Prostate gland (tissue), 2 donors: Measurements from ENCODE around the gene RGCC.

Experiments used
- CTCF ChIP-seq, 4 experiments: fragments of 200-600 bp in 2 of 4; fragments of 450-650 bp in 2 of 4; sonication (generic) in 2 of 4; IDR thresholded peaks; 1 replicate in 3 of 4; 2 replicates in 1 of 4; pipeline ENCODE4 v1.5.1; 2016 to 2019; ENCODE audit warnings: antibody characterized with exemption in 4 of 4, mild to moderate bottlenecking in 2 of 4, moderate library complexity in 2 of 4
- POLR2A ChIP-seq: fragments of 450-650 bp; IDR thresholded peaks from one replicate; pipeline ENCODE4 v1.6.1; 2016; ENCODE audit warnings: antibody characterized with exemption, mild to moderate bottlenecking
- POLR2AphosphoS5 ChIP-seq: sonication (generic); formaldehyde crosslinking; IDR thresholded peaks from one replicate; pipeline ENCODE4 v1.6.1; 2017; ENCODE audit warnings: antibody characterized with exemption

GRCh38 chr13:41427666-41428065 lies 29.7 kb upstream of the RGCC start:
- TF ChIP-seq CTCF (IDR thresholded peaks at IDR 0.05) (no peak), POLR2A (no peak), POLR2AphosphoS5 (no peak)
